Motor neuron (in vitro differentiated cells): ENCODE data around the gene DLG2. TPM values are rescaled to one million over a fixed set of nuclear protein-coding genes. Genes with fewer than 3 reads are reported as not detected.
"Not testable (repeated sequence)": the region's sequence is repeated elsewhere in the genome, so short reads cannot be mapped to it uniquely, and the experiment has no call there.

ENCODE experiments used
- ATAC-seq, 8 experiments: fragments of 200-7000 bp; cut with Tn5 transposase; replicated peaks in 6 of 8; 2 replicates each; pipeline ENCODE4 v1.8.0; 2021; ENCODE audit warnings: mild to moderate bottlenecking in 8 of 8, moderate library complexity in 8 of 8
- H3K27ac ChIP-seq, 2 donors: fragments of 250-450 bp; sonication (Bioruptor Pico); 2 replicates each; pipeline ENCODE4 v1.9.0; 2021; ENCODE audit warnings: antibody characterized with exemption in 2 of 2, mild to moderate bottlenecking in 2 of 2, moderate library complexity in 1 of 2
- H3K4me1 ChIP-seq, 2 donors: fragments of 250-450 bp; sonication (Bioruptor Pico); replicated peaks in 1 of 2; 2 replicates each; pipeline ENCODE4 v1.6.1; 2021; ENCODE audit warnings: antibody characterized with exemption in 2 of 2, mild to moderate bottlenecking in 2 of 2, moderate library complexity in 1 of 2
- H3K4me3 ChIP-seq, 5 donors: fragments of 250-450 bp; sonication (Bioruptor Pico); 2 replicates each; pipeline ENCODE4 v1.9.0; 2021; ENCODE audit warnings: antibody characterized with exemption in 5 of 5, mild to moderate bottlenecking in 5 of 5, moderate library complexity in 4 of 5
- WGBS, 10 experiments: fragments of 450-650 bp; shearing (Covaris generic); methylation state at CpG; one replicate each; pipeline ENCODE4 v1.0.0; 2022; 5-methylcytosine and 5-hydroxymethylcytosine counted together
- in situ Hi-C, 9 experiments: fragments of 400-800 bp; cut with MboI; loops; one replicate each; pipeline ENCODE4 v1.15.0; 2021; ENCODE audit warnings: low sequenced_read_pairs in 9 of 9, low pct_unique_long_range_greater_than_20kb in 2 of 9; ENCODE audit not compliant: unreplicated experiment in 9 of 9
- total RNA-seq, 8 experiments: library from RNA; unstranded; fragments of 300-600 nt; gene quantifications; 2 replicates each; pipeline versions ENCODE4 v1.2.3 to v1.2.4, GENCODE V29; 2022

DLG2 gene
- total RNA-seq, 8 experiments from 2014 or later, result 1.3 to 17.5 (median 6.5) TPM

GRCh38 chr11:84788220-84788619 lies 838.9 kb downstream of the DLG2 start:
- 44 to 98% (median 80%) methylated on average over 1 to 4 of the region's 4 CpGs; no CpG with 5 or more reads in 1 of the 10 experiments for WGBS, 10 experiments
- in situ Hi-C loops, result loop anchor here in 1 of 9 experiments (25.0 kb wide), 2 partner anchors 199 to 799 kb away; no protein-coding TSS in a partner anchor

GRCh38 chr11:84784158-84784557 lies 843.0 kb downstream of the DLG2 start:
- not testable (repeated sequence) for H3K4me3 ChIP-seq, H3K27ac ChIP-seq, H3K4me1 ChIP-seq, ATAC-seq
- WGBS, 10 experiments, result 56 to 100% (median 82%) methylated on average over 1 to 4 of the region's 4 CpGs; no CpG with 5 or more reads in 1 of the 10 experiments
- in situ Hi-C loops, result loop anchor here in 1 of 9 experiments (25.0 kb wide), 2 partner anchors 203 to 803 kb away; no protein-coding TSS in a partner anchor

More at GRCh38 chr11:84788220-84788619, 838.9 kb downstream of the DLG2 start:
- H3K4me1 ChIP-seq, result no peaks in the 10 kb centered on the region
- no peak for ATAC-seq
- H3K27ac ChIP-seq, result no peak overlapping the region
- H3K4me3 ChIP-seq, result no peak overlapping the region

GRCh38 chr11:84780689-84781293 lies 846.4 kb downstream of the DLG2 start:
- whole genome bisulfite sequencing, 10 experiments, result 0 to 57% (median 9%) methylated on average over 1 to 3 of the region's 3 CpGs
- Histone ChIP-seq H3K27ac (no peak overlapping the region), H3K4me3 (no peak overlapping the region), H3K4me1 (no peaks in the 10 kb centered on the region)
- in situ Hi-C loops, result loop anchor here in 1 of 9 experiments (25.0 kb wide), 2 partner anchors 207 to 807 kb away; no protein-coding TSS in a partner anchor
- ATAC-seq, result peak in 5 of 8 experiments; percentile 38 to 69 (median 53)

GRCh38 chr11:84775503-84775902 lies 851.6 kb downstream of the DLG2 start:
- Histone ChIP-seq H3K4me3 (no peak overlapping the region), H3K27ac (no peak overlapping the region), H3K4me1 (no peaks in the 10 kb centered on the region)
- ATAC-seq, result no peak
- 21 to 100% (median 86%) methylated on average over 1 to 2 of the region's 2 CpGs for WGBS, 10 experiments
- in situ Hi-C loops, result loop anchor here in 1 of 9 experiments (25.0 kb wide), 2 partner anchors 212 to 812 kb away; no protein-coding TSS in a partner anchor

GRCh38 chr11:84763931-84764330 lies 863.2 kb downstream of the DLG2 start:
- in situ Hi-C loops, result no loop called here
- H3K27ac ChIP-seq, result no peak overlapping the region
- no peaks in the 10 kb centered on the region for H3K4me1 ChIP-seq
- no peak overlapping the region for H3K4me3 ChIP-seq
- ATAC-seq, result no peak

GRCh38 chr11:84757711-84758110 lies 869.4 kb downstream of the DLG2 start:
- no peak for ATAC-seq
- H3K4me1 ChIP-seq, result no peaks in the 10 kb centered on the region
- H3K27ac ChIP-seq, result no peak overlapping the region
- in situ Hi-C loops, result no loop called here
- no peak overlapping the region for H3K4me3 ChIP-seq
- 10 to 100% (median 89%) methylated on average over 1 to 2 of the region's 2 CpGs; no CpG with 5 or more reads in 4 of the 10 experiments for WGBS, 10 experiments

GRCh38 chr11:84751371-84751770 lies 875.8 kb downstream of the DLG2 start:
- H3K4me3 ChIP-seq, result no peak overlapping the region
- 40 to 100% (median 88%) methylated on average over 1 to 2 of the region's 2 CpGs; no CpG with 5 or more reads in 1 of the 10 experiments for WGBS, 10 experiments
- H3K4me1 ChIP-seq, result no peaks in the 10 kb centered on the region
- in situ Hi-C loops, result no loop called here
- H3K27ac ChIP-seq, result no peak overlapping the region
- ATAC-seq, result no peak

GRCh38 chr11:84747871-84748270 lies 879.3 kb downstream of the DLG2 start:
- H3K4me1 ChIP-seq, result no peaks in the 10 kb centered on the region
- no peak overlapping the region for H3K27ac ChIP-seq
- no peak for ATAC-seq
- no peak overlapping the region for H3K4me3 ChIP-seq
- WGBS, 10 experiments, result 0 to 100% (median 75%) methylated on average over 1 to 2 of the region's 2 CpGs; no CpG with 5 or more reads in 2 of the 10 experiments
- in situ Hi-C loops, result no loop called here

GRCh38 chr11:84740050-84740449 lies 887.1 kb downstream of the DLG2 start:
- peak in 1 of 8 experiments; percentile 39 for ATAC-seq
- in situ Hi-C loops, result no loop called here
- Histone ChIP-seq H3K4me1 (no peaks in the 10 kb centered on the region), H3K27ac (no peak overlapping the region), H3K4me3 (no peak overlapping the region)
- 100% methylated on average over 1 of the region's 1 CpG; no CpG with 5 or more reads in 8 of the 10 experiments for WGBS, 10 experiments

GRCh38 chr11:84724256-84724655 lies 902.9 kb downstream of the DLG2 start:
- H3K27ac ChIP-seq, result no peak overlapping the region
- WGBS, 10 experiments, result 0 to 100% (median 86%) methylated on average over 1 of the region's 1 CpG; no CpG with 5 or more reads in 2 of the 10 experiments
- in situ Hi-C loops, result loop anchor here in 1 of 9 experiments (25.0 kb wide), 1 partner anchor 162 kb away; no protein-coding TSS in a partner anchor
- H3K4me1 ChIP-seq, result peaks cover 0 to 2% of the 10 kb centered on the region in 2 donors
- ATAC-seq, result no peak
- H3K4me3 ChIP-seq, result no peak overlapping the region

- H3K27ac ChIP-seq, result no peak overlapping the region
- no peak for ATAC-seq
- peaks cover 0 to 2% of the 10 kb centered on the region in 2 donors for H3K4me1 ChIP-seq
- 3 to 80% (median 42%) methylated on average over 1 to 3 of the region's 3 CpGs for WGBS, 10 experiments
- no peak overlapping the region for H3K4me3 ChIP-seq
- in situ Hi-C loops, result loop anchor here in 1 of 9 experiments (25.0 kb wide), 1 partner anchor 160 kb away; no protein-coding TSS in a partner anchor
Measured at GRCh38 chr11:84722583-84723108, 904.5 kb downstream of the DLG2 start.

GRCh38 chr11:84721561-84721961 lies 905.6 kb downstream of the DLG2 start:
- no peak overlapping the region for H3K4me3 ChIP-seq
- in situ Hi-C loops, result loop anchor here in 1 of 9 experiments (25.0 kb wide), 1 partner anchor 159 kb away; no protein-coding TSS in a partner anchor
- H3K4me1 ChIP-seq, result peaks cover 0 to 2% of the 10 kb centered on the region in 2 donors
- H3K27ac ChIP-seq, result no peak overlapping the region
- no peak for ATAC-seq
- 0 to 80% (median 33%) methylated on average over 1 of the region's 1 CpG; no CpG with 5 or more reads in 5 of the 10 experiments for WGBS, 10 experiments

- Histone ChIP-seq H3K4me1 (peaks cover 0 to 2% of the 10 kb centered on the region in 2 donors), H3K4me3 (peak overlapping the region; percentile 36 to 58 (median 51)), H3K27ac (no peak overlapping the region)
- 0 to 20% (median 5%) methylated on average over 1 to 14 of the region's 29 CpGs; no CpG with 5 or more reads in 3 of the 10 experiments for WGBS, 10 experiments
- in situ Hi-C loops, result loop anchor here in 1 of 9 experiments (25.0 kb wide), 1 partner anchor 159 kb away; no protein-coding TSS in a partner anchor
- ATAC-seq, result peak; percentile 52 to 83 (median 78)
Measured at GRCh38 chr11:84720706-84721402, 906.3 kb downstream of the DLG2 start.
